Body of pancreas (tissue), 4 donors: ENCODE data around the gene ETS1. TPM values are rescaled to one million over a fixed set of nuclear protein-coding genes. Genes with fewer than 3 reads are reported as not detected.

Experiments
- ATAC-seq: fragments of 150-250 bp; one replicate; pipeline ENCODE4 v1.9.1; 2016
- DNase-seq, 4 donors: peaks; one replicate each; pipeline ENCODE4 v3.0.0-alpha.2; 2019
- H3K27ac ChIP-seq, 4 donors: fragments of 200-600 bp; sonication (generic); 1 replicate in 3 of 4; 2 replicates in 1 of 4; pipeline versions ENCODE4 v1.5.1 to v1.6.1; 2016 to 2019; ENCODE audit warnings: mild to moderate bottlenecking in 1 of 4, mixed read lengths in 1 of 4, moderate library complexity in 1 of 4
- H3K27me3 ChIP-seq, 2 donors: fragments of 200-600 bp; sonication (generic); one replicate each; pipeline ENCODE4 v1.6.0; 2016; ENCODE audit warnings: mild to moderate bottlenecking in 1 of 2
- H3K36me3 ChIP-seq, 2 donors: fragments of 200-600 bp; sonication (generic); replicated peaks in 1 of 2; 2 replicates each; pipeline ENCODE4 v1.5.1; 2016; ENCODE audit warnings: low read depth in 2 of 2; ENCODE audit not compliant: insufficient read depth in 1 of 2
- H3K4me1 ChIP-seq: fragments of 200-600 bp; sonication (generic); one replicate; pipeline ENCODE4 v1.6.0; 2016
- H3K4me3 ChIP-seq, 2 donors: fragments of 200-600 bp; sonication (generic); 1 replicate in 1 of 2; 2 replicates in 1 of 2; pipeline ENCODE4 v1.5.1; 2016 to 2019
- H3K9me3 ChIP-seq, 3 donors: fragments of 200-600 bp; sonication (generic); 1 replicate in 2 of 3; 2 replicates in 1 of 3; pipeline ENCODE4 v1.5.1; 2016
- CTCF ChIP-seq, 7 experiments: fragments of 450-650 bp in 4 of 7; fragments of 200-600 bp in 3 of 7; sonication (generic) in 3 of 7; IDR thresholded peaks; one replicate each; pipeline ENCODE4 v1.5.1; 2016 to 2019; ENCODE audit warnings: antibody characterized with exemption in 7 of 7
- POLR2A ChIP-seq, 3 donors: fragments of 450-650 bp; IDR thresholded peaks; one replicate each; pipeline ENCODE4 v1.6.1; 2016; ENCODE audit warnings: antibody characterized with exemption in 3 of 3, mild to moderate bottlenecking in 2 of 3
- WGBS, 2 donors: methylation state at CpG; one replicate each; pipeline ENCODE4 v1.1.5; 2017; 5-methylcytosine and 5-hydroxymethylcytosine counted together
- intact Hi-C: fragments of 100-400 bp; cut with DNase I; formaldehyde crosslinking; loops from one replicate; pipeline ENCODE4 v1.15.1; 2023
- total RNA-seq, 2 donors: library from RNA; depleted of rRNA; stranded (reverse); fragments of >200 nt; gene quantifications; one replicate each; pipeline ENCODE4 v1.1.0, GENCODE V29; 2016

Gene ETS1
- total RNA-seq, 2 donors from 2014 or later: 20.0 to 22.7 TPM

- H3K36me3 ChIP-seq: no peaks in the 10 kb centered on the region
- no peak for ATAC-seq
Measured at GRCh38 chr11:128468111-128468510, 119.2 kb downstream of the ETS1 start.

GRCh38 chr11:128467610-128468041 lies 119.7 kb downstream of the ETS1 start:
- Histone ChIP-seq H3K9me3 (no peaks in the 10 kb centered on the region), H3K4me1 (peaks cover 27% of the 10 kb centered on the region), H3K27me3 (no peaks in the 10 kb centered on the region), H3K27ac (no peak overlapping the region), H3K36me3 (no peaks in the 10 kb centered on the region), H3K4me3 (no peak overlapping the region)
- ATAC-seq: peak; percentile 43
- DNase-seq: peak in 1 of 4 donors; percentile 19
- TF ChIP-seq CTCF (IDR thresholded peaks at IDR 0.05): no peak
- TF ChIP-seq POLR2A (IDR thresholded peaks at IDR 0.05): no peak
- 60 to 69% methylated on average over 6 to 9 of the region's 9 CpGs for WGBS, 2 donors
- intact Hi-C loops: no loop called here

More at GRCh38 chr11:128468111-128468510, 119.2 kb downstream of the ETS1 start:
- DNase-seq: no peak
- intact Hi-C loops: no loop called here
- H3K9me3 ChIP-seq: no peaks in the 10 kb centered on the region
- H3K4me3 ChIP-seq: no peak overlapping the region
- peaks cover 27% of the 10 kb centered on the region for H3K4me1 ChIP-seq
- no peak for TF ChIP-seq CTCF (IDR thresholded peaks at IDR 0.05)
- TF ChIP-seq POLR2A (IDR thresholded peaks at IDR 0.05): no peak
- no peaks in the 10 kb centered on the region for H3K27me3 ChIP-seq
- 83 to 89% methylated on average over 1 of the region's 1 CpG for WGBS, 2 donors
- no peak overlapping the region for H3K27ac ChIP-seq

- H3K4me1 ChIP-seq: peaks cover 21% of the 10 kb centered on the region
- intact Hi-C loops: no loop called here
- no peak for TF ChIP-seq CTCF (IDR thresholded peaks at IDR 0.05)
- TF ChIP-seq POLR2A (IDR thresholded peaks at IDR 0.05): no peak
Measured at GRCh38 chr11:128467041-128467440, 120.3 kb downstream of the ETS1 start.

GRCh38 chr11:128465946-128466705 lies 121.2 kb downstream of the ETS1 start:
- no peaks in the 10 kb centered on the region for H3K9me3 ChIP-seq
- DNase-seq (no peak), ATAC-seq (no peak)
- TF ChIP-seq POLR2A (IDR thresholded peaks at IDR 0.05): no peak
- no peak for TF ChIP-seq CTCF (IDR thresholded peaks at IDR 0.05)
- 90 to 91% methylated on average over 15 of the region's 15 CpGs for WGBS, 2 donors
- no peak overlapping the region for H3K27ac ChIP-seq
- peaks cover 0 to 4% of the 10 kb centered on the region in 2 donors for H3K36me3 ChIP-seq
- H3K4me3 ChIP-seq: no peak overlapping the region
- peaks cover 21% of the 10 kb centered on the region for H3K4me1 ChIP-seq
- intact Hi-C loops: no loop called here
- H3K27me3 ChIP-seq: no peaks in the 10 kb centered on the region

More at GRCh38 chr11:128467041-128467440, 120.3 kb downstream of the ETS1 start:
- 94 to 98% methylated on average over 6 of the region's 6 CpGs for WGBS, 2 donors
- Histone ChIP-seq H3K27ac (no peak overlapping the region), H3K4me3 (no peak overlapping the region), H3K36me3 (peaks cover 0 to 4% of the 10 kb centered on the region in 2 donors), H3K9me3 (no peaks in the 10 kb centered on the region), H3K27me3 (no peaks in the 10 kb centered on the region)
- no peak for ATAC-seq
- DNase-seq: no peak

GRCh38 chr11:128465531-128465930 lies 121.8 kb downstream of the ETS1 start:
- ATAC-seq (no peak), DNase-seq (no peak)
- WGBS, 2 donors: 83 to 90% methylated on average over 9 of the region's 9 CpGs
- H3K36me3 ChIP-seq: peaks cover 0 to 6% of the 10 kb centered on the region in 2 donors
- H3K27me3 ChIP-seq: no peaks in the 10 kb centered on the region
- TF ChIP-seq CTCF (IDR thresholded peaks at IDR 0.05): no peak
- no peak for TF ChIP-seq POLR2A (IDR thresholded peaks at IDR 0.05)
- H3K4me3 ChIP-seq: no peak overlapping the region
- H3K4me1 ChIP-seq: peaks cover 21% of the 10 kb centered on the region
- H3K27ac ChIP-seq: no peak overlapping the region
- no peaks in the 10 kb centered on the region for H3K9me3 ChIP-seq
- intact Hi-C loops: no loop called here
